Naive B cell (primary cell): Measurements from ENCODE around the gene GRID2. TPM values are rescaled to one million over a fixed set of nuclear protein-coding genes. Genes with fewer than 3 reads are reported as not detected.

Experiments used
- ATAC-seq, 2 donors: fragments of 150-1000 bp; cut with Tn5 transposase; 2 replicates each; pipeline ENCODE4 v1.10.0; 2021; ENCODE audit warnings: low read depth in 2 of 2, mild to moderate bottlenecking in 2 of 2, moderate library complexity in 2 of 2
- DNase-seq: peaks from one replicate; pipeline ENCODE4 v3.0.0; 2022
- H3K27ac Mint-ChIP-seq, 6 donors: one replicate each; pipeline ENCODE4 v1.8.0; 2020 to 2022; ENCODE audit warnings: mild to moderate bottlenecking in 6 of 6, mixed read lengths in 6 of 6, moderate library complexity in 5 of 6, inconsistent platforms in 2 of 6
- H3K27me3 Mint-ChIP-seq, 3 donors: one replicate each; pipeline ENCODE4 v1.8.0; 2021 to 2022; ENCODE audit warnings: mixed read lengths in 3 of 3, mild to moderate bottlenecking in 1 of 3
- H3K36me3 Mint-ChIP-seq, 2 donors: one replicate each; pipeline ENCODE4 v1.8.0; 2020 to 2022; ENCODE audit warnings: mixed read lengths in 2 of 2, inconsistent platforms in 1 of 2, mild to moderate bottlenecking in 1 of 2
- H3K4me1 Mint-ChIP-seq, 3 donors: one replicate each; pipeline ENCODE4 v1.8.0; 2020 to 2022; ENCODE audit warnings: mixed read lengths in 3 of 3, inconsistent platforms in 1 of 3, mild to moderate bottlenecking in 1 of 3, moderate library complexity in 1 of 3
- H3K4me3 Mint-ChIP-seq, 8 donors: one replicate each; pipeline ENCODE4 v1.8.0; 2020 to 2022; ENCODE audit warnings: mild to moderate bottlenecking in 8 of 8, mixed read lengths in 8 of 8, moderate library complexity in 8 of 8, inconsistent platforms in 2 of 8
- H3K9me3 Mint-ChIP-seq, 7 donors: one replicate each; pipeline ENCODE4 v1.8.0; 2020 to 2022; ENCODE audit warnings: mixed read lengths in 7 of 7, mild to moderate bottlenecking in 5 of 7, inconsistent platforms in 2 of 7, moderate library complexity in 1 of 7
- polyA plus RNA-seq, 6 donors: library from polyadenylated mRNA; unstranded; fragments of 300-500 nt; fragmentation: Illumina TruSeq; gene quantifications; one replicate each; pipeline ENCODE4 v1.2.3, GENCODE V29; 2021; ENCODE audit warnings: low read depth in 6 of 6

Gene GRID2
- polyA plus RNA-seq, 6 donors from 2014 or later: not detected

- no peaks in the 10 kb centered on the region for H3K27me3 Mint-ChIP-seq
- H3K4me3 Mint-ChIP-seq: no peak overlapping the region
- no peak for DNase-seq
- peaks cover 0 to 3% (median 0%) of the 10 kb centered on the region in 7 donors for H3K9me3 Mint-ChIP-seq
- ATAC-seq: no peak
- H3K4me1 Mint-ChIP-seq: no peaks in the 10 kb centered on the region
- H3K27ac Mint-ChIP-seq: no peak overlapping the region
- H3K36me3 Mint-ChIP-seq: no peaks in the 10 kb centered on the region
These were observed 866.2 kb downstream of the GRID2 start for GRCh38 chr4:93169966-93170365.

- H3K27me3 Mint-ChIP-seq: no peaks in the 10 kb centered on the region
- H3K27ac Mint-ChIP-seq: no peak overlapping the region
- no peak for ATAC-seq
- H3K4me1 Mint-ChIP-seq: no peaks in the 10 kb centered on the region
- no peak for DNase-seq
- peaks cover 0 to 5% (median 0%) of the 10 kb centered on the region in 7 donors for H3K9me3 Mint-ChIP-seq
- H3K36me3 Mint-ChIP-seq: no peaks in the 10 kb centered on the region
- H3K4me3 Mint-ChIP-seq: no peak overlapping the region
These were observed 870.8 kb downstream of the GRID2 start for GRCh38 chr4:93174598-93174997.

GRCh38 chr4:93178279-93178678 lies 874.5 kb downstream of the GRID2 start:
- Mint-ChIP-seq H3K4me1 (no peaks in the 10 kb centered on the region), H3K9me3 (peaks cover 0 to 5% (median 3%) of the 10 kb centered on the region in 7 donors), H3K27ac (no peak overlapping the region), H3K4me3 (no peak overlapping the region), H3K36me3 (no peaks in the 10 kb centered on the region), H3K27me3 (no peaks in the 10 kb centered on the region)
- ATAC-seq (no peak), DNase-seq (no peak)

GRCh38 chr4:93179044-93179443 lies 875.3 kb downstream of the GRID2 start:
- H3K36me3 Mint-ChIP-seq: no peaks in the 10 kb centered on the region
- H3K27me3 Mint-ChIP-seq: no peaks in the 10 kb centered on the region
- DNase-seq (no peak), ATAC-seq (no peak)
- H3K4me3 Mint-ChIP-seq: no peak overlapping the region
- peaks cover 0 to 5% (median 3%) of the 10 kb centered on the region in 7 donors for H3K9me3 Mint-ChIP-seq
- H3K27ac Mint-ChIP-seq: no peak overlapping the region
- no peaks in the 10 kb centered on the region for H3K4me1 Mint-ChIP-seq

GRCh38 chr4:93182722-93183121 lies 879.0 kb downstream of the GRID2 start:
- ATAC-seq (no peak), DNase-seq (no peak)
- Mint-ChIP-seq H3K4me3 (no peak overlapping the region), H3K27me3 (no peaks in the 10 kb centered on the region), H3K27ac (no peak overlapping the region), H3K36me3 (no peaks in the 10 kb centered on the region), H3K9me3 (peaks cover 0 to 5% (median 1%) of the 10 kb centered on the region in 7 donors), H3K4me1 (no peaks in the 10 kb centered on the region)

- H3K4me3 Mint-ChIP-seq: no peak overlapping the region
- H3K27ac Mint-ChIP-seq: no peak overlapping the region
- ATAC-seq (no peak), DNase-seq (no peak)
- no peaks in the 10 kb centered on the region for H3K4me1 Mint-ChIP-seq
- peaks cover 0 to 5% (median 2%) of the 10 kb centered on the region in 7 donors for H3K9me3 Mint-ChIP-seq
- H3K36me3 Mint-ChIP-seq: no peaks in the 10 kb centered on the region
- H3K27me3 Mint-ChIP-seq: no peaks in the 10 kb centered on the region
These were observed 879.8 kb downstream of the GRID2 start for GRCh38 chr4:93183576-93183975.

GRCh38 chr4:93184053-93184452 lies 880.3 kb downstream of the GRID2 start:
- DNase-seq (no peak), ATAC-seq (no peak)
- no peak overlapping the region for H3K4me3 Mint-ChIP-seq
- H3K9me3 Mint-ChIP-seq: peaks cover 0 to 5% (median 0%) of the 10 kb centered on the region in 7 donors
- H3K36me3 Mint-ChIP-seq: no peaks in the 10 kb centered on the region
- H3K27ac Mint-ChIP-seq: no peak overlapping the region
- H3K27me3 Mint-ChIP-seq: no peaks in the 10 kb centered on the region
- H3K4me1 Mint-ChIP-seq: no peaks in the 10 kb centered on the region

GRCh38 chr4:93186846-93187245 lies 883.1 kb downstream of the GRID2 start:
- Mint-ChIP-seq H3K36me3 (no peaks in the 10 kb centered on the region), H3K27ac (no peak overlapping the region), H3K4me1 (no peaks in the 10 kb centered on the region), H3K4me3 (no peak overlapping the region), H3K9me3 (peaks cover 0 to 3% (median 0%) of the 10 kb centered on the region in 7 donors), H3K27me3 (no peaks in the 10 kb centered on the region)
- DNase-seq (no peak), ATAC-seq (no peak)

- no peaks in the 10 kb centered on the region for H3K36me3 Mint-ChIP-seq
- no peak for DNase-seq
- no peaks in the 10 kb centered on the region for H3K27me3 Mint-ChIP-seq
- H3K9me3 Mint-ChIP-seq: peaks cover 0 to 3% (median 0%) of the 10 kb centered on the region in 7 donors
- H3K4me3 Mint-ChIP-seq: no peak overlapping the region
- no peaks in the 10 kb centered on the region for H3K4me1 Mint-ChIP-seq
- H3K27ac Mint-ChIP-seq: no peak overlapping the region
- no peak for ATAC-seq
These were observed 883.7 kb downstream of the GRID2 start for GRCh38 chr4:93187466-93187865.

- no peak overlapping the region for H3K4me3 Mint-ChIP-seq
- no peaks in the 10 kb centered on the region for H3K4me1 Mint-ChIP-seq
- no peak for ATAC-seq
- peaks cover 0 to 3% (median 0%) of the 10 kb centered on the region in 7 donors for H3K9me3 Mint-ChIP-seq
- H3K27me3 Mint-ChIP-seq: no peaks in the 10 kb centered on the region
- H3K36me3 Mint-ChIP-seq: no peaks in the 10 kb centered on the region
- no peak for DNase-seq
- no peak overlapping the region for H3K27ac Mint-ChIP-seq
These were observed 884.1 kb downstream of the GRID2 start for GRCh38 chr4:93187892-93188291.

- H3K27me3 Mint-ChIP-seq: no peaks in the 10 kb centered on the region
- peaks cover 0 to 7% (median 0%) of the 10 kb centered on the region in 7 donors for H3K9me3 Mint-ChIP-seq
- H3K4me1 Mint-ChIP-seq: no peaks in the 10 kb centered on the region
- H3K36me3 Mint-ChIP-seq: no peaks in the 10 kb centered on the region
- no peak overlapping the region for H3K27ac Mint-ChIP-seq
- peak overlapping the region in 1 of 8 donors; percentile 11 for H3K4me3 Mint-ChIP-seq
- DNase-seq (no peak), ATAC-seq (no peak)
These were observed 895.7 kb downstream of the GRID2 start for GRCh38 chr4:93199492-93199891.

GRCh38 chr4:93201471-93202096 lies 897.8 kb downstream of the GRID2 start:
- no peak for ATAC-seq
- Mint-ChIP-seq H3K27me3 (no peaks in the 10 kb centered on the region), H3K4me1 (no peaks in the 10 kb centered on the region)

GRCh38 chr4:93203708-93204107 lies 899.9 kb downstream of the GRID2 start:
- ATAC-seq (no peak), DNase-seq (no peak)
- Mint-ChIP-seq H3K27me3 (no peaks in the 10 kb centered on the region), H3K36me3 (no peaks in the 10 kb centered on the region), H3K4me3 (no peak overlapping the region), H3K4me1 (no peaks in the 10 kb centered on the region), H3K9me3 (peaks cover 0 to 2% (median 0%) of the 10 kb centered on the region in 7 donors), H3K27ac (no peak overlapping the region)

More at GRCh38 chr4:93201471-93202096, 897.8 kb downstream of the GRID2 start:
- Mint-ChIP-seq H3K27ac (no peak overlapping the region), H3K9me3 (peaks cover 0 to 2% (median 0%) of the 10 kb centered on the region in 7 donors), H3K4me3 (no peak overlapping the region), H3K36me3 (no peaks in the 10 kb centered on the region)
- DNase-seq: no peak

GRCh38 chr4:93212250-93212649 lies 908.5 kb downstream of the GRID2 start:
- DNase-seq (no peak), ATAC-seq (no peak)
- Mint-ChIP-seq H3K4me1 (no peaks in the 10 kb centered on the region), H3K4me3 (no peak overlapping the region), H3K36me3 (no peaks in the 10 kb centered on the region), H3K27ac (no peak overlapping the region), H3K9me3 (peaks cover 0 to 3% (median 0%) of the 10 kb centered on the region in 7 donors), H3K27me3 (no peaks in the 10 kb centered on the region)

- no peaks in the 10 kb centered on the region for H3K4me1 Mint-ChIP-seq
- no peak overlapping the region for H3K4me3 Mint-ChIP-seq
- DNase-seq (no peak), ATAC-seq (no peak)
- H3K27me3 Mint-ChIP-seq: no peaks in the 10 kb centered on the region
- H3K9me3 Mint-ChIP-seq: peaks cover 0 to 5% (median 1%) of the 10 kb centered on the region in 7 donors
- no peaks in the 10 kb centered on the region for H3K36me3 Mint-ChIP-seq
- H3K27ac Mint-ChIP-seq: no peak overlapping the region
These were observed 912.9 kb downstream of the GRID2 start for GRCh38 chr4:93216646-93217045.
